ENCODE measurements around the gene NRN1L.

GRCh38 chr16:67873435-67874370, 11.0 kb upstream of the NRN1L start:
- TF ChIP-seq POLR2AphosphoS5 (IDR thresholded peaks at IDR 0.05) (no peak), EP300 (IDR thresholded peaks at IDR 0.05) (no peak)
